Measurements from ENCODE around the gene METTL5.

GRCh38 chr2:169806586-169806985 is 18.1 kb downstream of the METTL5 start:
- TF ChIP-seq CTCF (IDR thresholded peaks at IDR 0.05 in 2 of 3, conservative IDR thresholded peaks at IDR 0.05 in 1 of 3; ENCODE audit: borderline replicate concordance in 1 of 3, insufficient read depth in 1 of 3, low read depth in 2 of 3, low read length in 2 of 3) (no peak), CEBPB (IDR thresholded peaks at IDR 0.05; ENCODE audit: low read depth) (no peak), SIN3A (IDR thresholded peaks at IDR 0.05; ENCODE audit: low read depth) (no peak), POLR2A (IDR thresholded peaks at IDR 0.05; ENCODE audit: borderline replicate concordance, extremely low read depth, insufficient read depth, insufficient read length) (no peak), REST (IDR thresholded peaks at IDR 0.05; ENCODE audit: low read depth) (no peak), EZH2 (IDR thresholded peaks at IDR 0.05) (no peak), POLR2AphosphoS5 (IDR thresholded peaks at IDR 0.05; ENCODE audit: low read depth, low read length) (no peak), ZFX (IDR thresholded peaks at IDR 0.05) (no peak), EGR1 (IDR thresholded peaks at IDR 0.05; ENCODE audit: low read depth) (no peak), ZNF274 (IDR thresholded peaks at IDR 0.05; ENCODE audit: low read depth, low read length) (no peak), JUND (IDR thresholded peaks at IDR 0.05) (no peak), YY1 (IDR thresholded peaks at IDR 0.05; ENCODE audit: extremely low read depth, insufficient replicate concordance, low read depth, low read length) (no peak)
- TF ChIP-seq, protein P1, sequence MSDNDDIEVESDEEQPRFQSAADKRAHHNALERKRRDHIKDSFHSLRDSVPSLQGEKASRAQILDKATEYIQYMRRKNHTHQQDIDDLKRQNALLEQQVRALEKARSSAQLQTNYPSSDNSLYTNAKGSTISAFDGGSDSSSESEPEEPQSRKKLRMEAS (IDR thresholded peaks at IDR 0.05), result no peak
- TF ChIP-seq, protein P2, sequence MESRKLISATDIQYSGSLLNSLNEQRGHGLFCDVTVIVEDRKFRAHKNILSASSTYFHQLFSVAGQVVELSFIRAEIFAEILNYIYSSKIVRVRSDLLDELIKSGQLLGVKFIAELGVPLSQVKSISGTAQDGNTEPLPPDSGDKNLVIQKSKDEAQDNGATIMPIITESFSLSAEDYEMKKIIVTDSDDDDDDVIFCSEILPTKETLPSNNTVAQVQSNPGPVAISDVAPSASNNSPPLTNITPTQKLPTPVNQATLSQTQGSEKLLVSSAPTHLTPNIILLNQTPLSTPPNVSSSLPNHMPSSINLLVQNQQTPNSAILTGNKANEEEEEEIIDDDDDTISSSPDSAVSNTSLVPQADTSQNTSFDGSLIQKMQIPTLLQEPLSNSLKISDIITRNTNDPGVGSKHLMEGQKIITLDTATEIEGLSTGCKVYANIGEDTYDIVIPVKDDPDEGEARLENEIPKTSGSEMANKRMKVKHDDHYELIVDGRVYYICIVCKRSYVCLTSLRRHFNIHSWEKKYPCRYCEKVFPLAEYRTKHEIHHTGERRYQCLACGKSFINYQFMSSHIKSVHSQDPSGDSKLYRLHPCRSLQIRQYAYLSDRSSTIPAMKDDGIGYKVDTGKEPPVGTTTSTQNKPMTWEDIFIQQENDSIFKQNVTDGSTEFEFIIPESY (IDR thresholded peaks at IDR 0.05; ENCODE audit: extremely low read depth, insufficient replicate concordance, low read length), result no peak
